Heart right ventricle (tissue), 16 donors: ENCODE measurements around the gene CMTM7. TPM values are rescaled to one million over a fixed set of nuclear protein-coding genes. Genes with fewer than 3 reads are reported as not detected.
A peak's percentile ranks its signal among the peaks of the same experiment; 100 is the strongest.

ENCODE experiments used
- ATAC-seq, 8 donors: fragments of 200-7000 bp; cut with Tn5 transposase; one replicate each; pipeline ENCODE4 v1.9.1; 2020; ENCODE audit warnings: mild to moderate bottlenecking in 8 of 8, moderate library complexity in 8 of 8, moderate number of reproducible peaks in 1 of 8
- DNase-seq, 2 donors: peaks; one replicate each; pipeline ENCODE4 v3.0.0-alpha.2; 2020
- H3K27ac ChIP-seq, 10 donors: fragments of 200-600 bp; sonication (generic) in 2 of 10; one replicate each; pipeline versions ENCODE4 v1.5.0 to v1.8.0; 2020 to 2022; ENCODE audit warnings: mild to moderate bottlenecking in 3 of 10
- H3K27me3 ChIP-seq, 7 donors: fragments of 200-600 bp; one replicate each; pipeline ENCODE4 v1.8.0; 2021 to 2022; ENCODE audit warnings: mild to moderate bottlenecking in 2 of 7
- H3K36me3 ChIP-seq, 9 donors: fragments of 200-600 bp; sonication (generic) in 1 of 9; one replicate each; pipeline versions ENCODE4 v1.5.0 to v1.8.0; 2020 to 2022; ENCODE audit warnings: mild to moderate bottlenecking in 2 of 9
- H3K4me1 ChIP-seq, 9 donors: fragments of 200-600 bp; sonication (generic) in 1 of 9; one replicate each; pipeline versions ENCODE4 v1.5.0 to v1.8.0; 2020 to 2022; ENCODE audit warnings: mild to moderate bottlenecking in 4 of 9
- H3K4me3 ChIP-seq, 10 donors: fragments of 200-600 bp; sonication (generic) in 2 of 10; one replicate each; pipeline versions ENCODE4 v1.5.0 to v1.8.0; 2020 to 2022; ENCODE audit warnings: mild to moderate bottlenecking in 7 of 10, moderate library complexity in 2 of 10
- H3K9me3 ChIP-seq, 11 donors: fragments of 200-600 bp in 10 of 11; sonication (generic) in 2 of 11; one replicate each; pipeline versions ENCODE4 v1.5.0 to v1.8.0; 2013 to 2022; ENCODE audit warnings: mild to moderate bottlenecking in 2 of 11, control low read depth in 1 of 11, moderate library complexity in 1 of 11
- WGBS, 2 donors: extraction: QIAGEN DNeasy Blood & Tissue Kit; methylation state at CpG; one replicate each; pipeline ENCODE4 v1.1.7; 2013; ENCODE audit warnings: inconsistent platforms in 1 of 2; 5-methylcytosine and 5-hydroxymethylcytosine counted together
- intact Hi-C, 10 donors: fragments of 100-400 bp; cut with DNase I; formaldehyde crosslinking; loops; one replicate each; pipeline versions ENCODE4 v1.11.1 to v1.14.2; 2022
- polyA plus RNA-seq, 2 donors: library from polyadenylated mRNA; stranded (reverse); fragments of 200-250 nt; gene quantifications; one replicate each; pipeline ENCODE4 v1.2.3, GENCODE V29; 2013
- total RNA-seq, 10 donors: library from RNA; stranded (reverse); fragmentation: NEBNext Ultra II Directional in 3 of 10; extraction: Animal tissue kit (Norgen Biotek cat#: 25700) in 3 of 10; gene quantifications; one replicate each; pipeline versions ENCODE4 v1.2.1 to v1.2.4, GENCODE V29; 2021 to 2023
- TF ChIP-seq, protein P1 (sequence below), 9 donors: fragments of 200-600 bp; sonication (generic) in 2 of 9; IDR thresholded peaks; one replicate each; pipeline versions ENCODE4 v1.5.0 to v1.8.0; 2021 to 2022; ENCODE audit warnings: antibody characterized with exemption in 9 of 9, mild to moderate bottlenecking in 5 of 9, moderate library complexity in 1 of 9
- donor health status: Arrhythmogenic right ventricular cardiomyopathy.
- donor health status: ischemic (EF 13 %, LVEDD 7.1; RV severe dilation, severe dysfunction).
- donor health status: healthy with polysubstance abuse.
- donor health status: DM: no; HTN: yes; CAD: no.
- donor health status: DM: no; HTN: no; CAD: no.
- donor health status: ischemic (EF 25% LVEDD 6.9; RV normal size, moderate dysfunction).
- donor health status: ischemic (EF 25% LVEDD 5.7; RV mildly dilated, moderate dysfunction).
- donor health status: healthy.
- donor health status: DM: yes; HTN: yes; CAD: no.
- donor health status: Ischemic cardiomyopathy.
- donor health status: ischemic (EF 35%, LVEDD 5.7; RV mildly dilated, moderate dysfunction).
- donor health status: nonischemic (EF 11% LVEDD 7.7; RV severe dilation, severe dysfunction).
- donor health status: DM: yes; HTN: yes; CAD: no.
- donor health status: PGD.
- donor health status: ischemic (EF 29% LVEDD 5.4; RV normal size, mild dysfunction).
- donor health status: nonischemic (EF 23%, LVEDD 6.1; RV moderate dilation, normal function).

CMTM7 gene
- total and polyA plus RNA-seq, 12 donors = 1.7 to 9.2 (median 3.0) TPM

DNA sequence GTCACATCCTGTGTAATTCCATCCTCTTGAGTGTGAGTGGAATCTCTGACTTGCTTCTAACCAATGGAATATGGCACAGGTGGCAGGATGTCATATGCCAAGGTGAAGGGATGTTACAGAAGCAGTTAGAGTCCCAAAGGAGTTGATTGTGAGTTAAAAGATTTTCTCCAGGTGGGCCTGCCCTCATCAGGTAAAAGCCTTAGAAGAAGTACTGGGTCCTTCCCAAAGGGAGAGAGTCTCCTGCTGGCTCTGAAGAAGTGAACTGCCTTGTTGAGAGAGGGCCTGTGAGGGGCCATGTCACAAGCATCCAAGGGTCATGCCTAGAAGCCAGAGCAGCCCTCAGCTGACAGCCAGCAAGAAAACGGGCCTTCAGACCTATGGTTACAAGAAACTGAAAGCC is 13.1 kb downstream of the CMTM7 start:
- TF ChIP-seq, protein P1, sequence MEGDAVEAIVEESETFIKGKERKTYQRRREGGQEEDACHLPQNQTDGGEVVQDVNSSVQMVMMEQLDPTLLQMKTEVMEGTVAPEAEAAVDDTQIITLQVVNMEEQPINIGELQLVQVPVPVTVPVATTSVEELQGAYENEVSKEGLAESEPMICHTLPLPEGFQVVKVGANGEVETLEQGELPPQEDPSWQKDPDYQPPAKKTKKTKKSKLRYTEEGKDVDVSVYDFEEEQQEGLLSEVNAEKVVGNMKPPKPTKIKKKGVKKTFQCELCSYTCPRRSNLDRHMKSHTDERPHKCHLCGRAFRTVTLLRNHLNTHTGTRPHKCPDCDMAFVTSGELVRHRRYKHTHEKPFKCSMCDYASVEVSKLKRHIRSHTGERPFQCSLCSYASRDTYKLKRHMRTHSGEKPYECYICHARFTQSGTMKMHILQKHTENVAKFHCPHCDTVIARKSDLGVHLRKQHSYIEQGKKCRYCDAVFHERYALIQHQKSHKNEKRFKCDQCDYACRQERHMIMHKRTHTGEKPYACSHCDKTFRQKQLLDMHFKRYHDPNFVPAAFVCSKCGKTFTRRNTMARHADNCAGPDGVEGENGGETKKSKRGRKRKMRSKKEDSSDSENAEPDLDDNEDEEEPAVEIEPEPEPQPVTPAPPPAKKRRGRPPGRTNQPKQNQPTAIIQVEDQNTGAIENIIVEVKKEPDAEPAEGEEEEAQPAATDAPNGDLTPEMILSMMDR (IDR thresholded peaks at IDR 0.05) = no peak
- no peak overlapping the region for H3K4me3 ChIP-seq
- no peaks in the 10 kb centered on the region for H3K27me3 ChIP-seq
- H3K36me3 ChIP-seq = no peaks in the 10 kb centered on the region
- no peak for ATAC-seq
- intact Hi-C loops = loop anchor here in 2 of 10 donors (5.0 to 10.0 kb wide), 3 partner anchors 63 to 227 kb away; no protein-coding TSS in a partner anchor
- H3K9me3 ChIP-seq = no peaks in the 10 kb centered on the region
- H3K27ac ChIP-seq = peak overlapping the region in 1 of 10 donors; percentile 95
- WGBS, 2 donors = 86 to 90% methylated on average over 1 of the region's 1 CpG
- H3K4me1 ChIP-seq = peaks cover 4 to 98% (median 19%) of the 10 kb centered on the region in 9 donors
- no peak for DNase-seq

DNA sequence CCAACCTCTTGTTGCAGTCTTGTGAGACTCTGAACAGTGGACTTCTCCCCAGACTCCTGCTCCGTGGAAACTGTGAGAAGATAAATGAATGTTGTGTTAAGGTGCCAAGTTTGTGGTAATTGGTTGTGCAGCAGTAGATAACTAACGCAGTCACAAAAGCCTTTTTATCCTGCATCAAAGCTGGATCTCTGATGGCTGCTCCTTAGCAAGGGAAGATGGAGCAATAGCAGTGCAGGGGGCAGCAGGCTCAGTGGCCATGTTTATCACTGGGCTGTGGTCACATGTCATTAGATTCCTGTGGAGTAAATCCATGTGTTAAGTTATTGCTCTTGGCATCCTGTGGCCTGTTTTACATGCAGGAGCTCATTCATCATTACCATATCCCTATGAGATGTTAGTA is 13.5 kb downstream of the CMTM7 start:
- Histone ChIP-seq H3K4me1 (peaks cover 4 to 97% (median 17%) of the 10 kb centered on the region in 9 donors), H3K4me3 (no peak overlapping the region), H3K27me3 (no peaks in the 10 kb centered on the region), H3K36me3 (no peaks in the 10 kb centered on the region), H3K27ac (peak overlapping the region in 1 of 10 donors; percentile 95), H3K9me3 (no peaks in the 10 kb centered on the region)
- intact Hi-C loops = loop anchor here in 1 of 10 donors (10.0 kb wide), 1 partner anchor 110 kb away; no protein-coding TSS in a partner anchor
- ATAC-seq (no peak), DNase-seq (no peak)
- TF ChIP-seq, protein P1 (IDR thresholded peaks at IDR 0.05) = no peak
- 38 to 43% methylated on average over 2 of the region's 2 CpGs for WGBS, 2 donors

DNA sequence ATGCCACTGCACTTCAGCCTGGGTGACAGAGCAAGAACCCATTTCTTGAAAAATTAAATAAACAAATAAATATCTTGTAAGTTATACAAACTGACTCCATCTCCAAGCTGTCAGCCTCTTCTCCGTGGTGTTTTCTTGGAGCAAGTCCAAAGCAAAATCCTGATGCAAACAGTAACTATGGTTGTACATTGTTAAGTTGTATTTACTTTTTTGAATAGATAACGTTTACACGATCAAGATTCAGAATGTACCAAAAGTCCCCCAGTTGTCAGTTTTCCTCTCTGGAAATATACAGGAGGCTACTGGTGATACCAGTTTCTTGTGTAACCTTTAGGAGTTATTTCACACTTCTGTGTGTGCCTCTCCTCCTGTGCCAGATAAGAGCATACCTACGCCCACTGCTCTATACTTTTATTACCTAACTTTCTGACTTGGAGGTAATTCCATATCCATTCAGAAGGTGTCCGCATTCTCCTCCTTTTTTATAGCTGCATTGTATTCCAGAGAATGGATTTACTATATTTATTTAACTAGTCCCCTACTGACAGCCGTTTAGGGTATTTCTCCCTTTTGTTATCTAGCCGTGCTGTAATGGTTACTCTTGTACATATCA is 14.2 kb downstream of the CMTM7 start:
- DNase-seq (no peak), ATAC-seq (no peak)
- Histone ChIP-seq H3K27ac (peak overlapping the region in 1 of 10 donors; percentile 83), H3K36me3 (no peaks in the 10 kb centered on the region), H3K4me3 (no peak overlapping the region), H3K4me1 (peaks cover 4 to 96% (median 15%) of the 10 kb centered on the region in 9 donors), H3K9me3 (no peaks in the 10 kb centered on the region), H3K27me3 (no peaks in the 10 kb centered on the region)
- TF ChIP-seq, protein P1 (IDR thresholded peaks at IDR 0.05) = no peak
- intact Hi-C loops = loop anchor here in 1 of 10 donors (10.0 kb wide), 1 partner anchor 111 kb away; no protein-coding TSS in a partner anchor
- 75 to 85% methylated on average over 7 of the region's 7 CpGs for WGBS, 2 donors

DNA sequence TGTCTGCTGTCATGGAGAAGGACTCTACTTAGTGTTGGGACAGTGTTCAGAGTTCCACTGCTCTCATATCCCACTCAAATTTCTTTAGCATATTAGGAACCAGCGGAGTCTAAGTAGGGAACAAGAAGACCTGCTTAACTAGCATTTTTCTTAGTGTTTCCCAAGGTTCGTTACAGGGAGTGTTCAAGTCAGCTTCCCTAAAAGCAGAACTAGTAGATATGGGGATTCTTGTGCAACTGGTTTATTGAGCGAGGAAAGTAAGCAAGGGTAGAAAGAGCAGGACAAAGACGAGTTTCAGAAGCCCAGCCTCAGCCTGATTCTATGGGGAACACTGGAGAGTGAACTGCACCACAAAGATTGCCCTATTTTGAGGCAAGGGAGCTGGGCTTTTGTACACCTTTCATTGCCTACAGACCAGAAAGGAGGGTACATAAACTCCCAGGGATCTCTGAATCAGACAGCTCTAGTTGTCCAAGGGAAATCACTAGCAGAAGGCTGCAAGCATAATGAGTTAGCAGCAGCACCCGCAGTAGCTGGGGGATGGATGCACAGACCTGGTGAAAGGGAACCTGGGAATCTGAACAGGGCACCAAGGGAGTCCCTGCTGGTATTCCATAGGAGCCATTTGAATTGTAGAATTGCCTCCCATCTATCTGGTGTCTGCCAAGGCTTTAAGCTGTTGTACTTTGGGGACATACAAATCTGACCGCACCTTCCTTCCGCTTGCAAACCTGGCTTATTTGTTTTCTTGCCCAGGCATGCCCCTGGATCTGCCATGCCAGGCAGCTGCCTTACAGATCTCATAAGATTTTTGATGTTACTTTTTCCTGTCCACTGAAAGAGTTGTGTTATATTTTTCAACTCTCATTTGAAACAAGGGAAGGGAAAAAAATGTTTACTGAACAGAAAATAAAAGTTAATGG is 15.1 kb downstream of the CMTM7 start:
- Histone ChIP-seq H3K4me3 (no peak overlapping the region), H3K36me3 (no peaks in the 10 kb centered on the region), H3K27ac (peak overlapping the region in 1 of 10 donors; percentile 83), H3K27me3 (no peaks in the 10 kb centered on the region), H3K9me3 (no peaks in the 10 kb centered on the region), H3K4me1 (peaks cover 0 to 86% (median 8%) of the 10 kb centered on the region in 9 donors)
- intact Hi-C loops = loop anchor here in 1 of 10 donors (10.0 kb wide), 1 partner anchor 112 kb away; no protein-coding TSS in a partner anchor
- no peak for DNase-seq
- ATAC-seq = peak in 3 of 8 donors; percentile 15 to 34 (median 22)
- WGBS, 2 donors = 90% methylated on average over 7 of the region's 7 CpGs
- TF ChIP-seq, protein P1 (IDR thresholded peaks at IDR 0.05) = no peak
